ENCODE data around the gene LGR4.
"Not testable (repeated sequence)": the region's sequence is repeated elsewhere in the genome, so short reads cannot be mapped to it uniquely, and the experiment has no call there.

The LGR4 gene

GRCh38 chr11:27459191-27459590 lies 13.4 kb downstream of the LGR4 start:
- no peak for DNase-seq (ENCODE audit: low read depth)

- no peak for DNase-seq (ENCODE audit: low read depth)
Observed at GRCh38 chr11:27458182-27458581, 14.4 kb downstream of the LGR4 start.

GRCh38 chr11:27456795-27457329 lies 15.7 kb downstream of the LGR4 start:
- DNase-seq (ENCODE audit: low read depth), result no peak

- DNase-seq (ENCODE audit: low read depth), result no peak
Observed at GRCh38 chr11:27456140-27456794, 16.3 kb downstream of the LGR4 start.

GRCh38 chr11:27455667-27456066 lies 16.9 kb downstream of the LGR4 start:
- no peak for DNase-seq (ENCODE audit: low read depth)

GRCh38 chr11:27453701-27454100 lies 18.9 kb downstream of the LGR4 start:
- DNase-seq (ENCODE audit: low read depth), result no peak

GRCh38 chr11:27452147-27452546 lies 20.4 kb downstream of the LGR4 start:
- no peak for DNase-seq (ENCODE audit: low read depth)

GRCh38 chr11:27451244-27451965 lies 21.2 kb downstream of the LGR4 start:
- DNase-seq (ENCODE audit: low read depth), result no peak

- DNase-seq (ENCODE audit: low read depth), result not testable (repeated sequence)
Observed at GRCh38 chr11:27448184-27448540, 24.4 kb downstream of the LGR4 start.

GRCh38 chr11:27447288-27448183 lies 25.1 kb downstream of the LGR4 start:
- DNase-seq (ENCODE audit: low read depth), result no peak

- no peak for DNase-seq (ENCODE audit: low read depth)
Observed at GRCh38 chr11:27445625-27446024, 27.0 kb downstream of the LGR4 start.

GRCh38 chr11:27444801-27445215 lies 27.8 kb downstream of the LGR4 start:
- DNase-seq (ENCODE audit: low read depth), result no peak

GRCh38 chr11:27443746-27444507 lies 28.7 kb downstream of the LGR4 start:
- DNase-seq (ENCODE audit: low read depth), result no peak

- no peak for DNase-seq (ENCODE audit: low read depth)
Observed at GRCh38 chr11:27443227-27443626, 29.4 kb downstream of the LGR4 start.

- DNase-seq (ENCODE audit: low read depth), result no peak
Observed at GRCh38 chr11:27440090-27440489, 32.5 kb downstream of the LGR4 start.

- no peak for DNase-seq (ENCODE audit: low read depth)
Observed at GRCh38 chr11:27438595-27438981, 34.0 kb downstream of the LGR4 start.

GRCh38 chr11:27437829-27438594 lies 34.6 kb downstream of the LGR4 start:
- DNase-seq (ENCODE audit: low read depth), result no peak

GRCh38 chr11:27436916-27437315 lies 35.7 kb downstream of the LGR4 start:
- DNase-seq (ENCODE audit: low read depth), result no peak

GRCh38 chr11:27433742-27434141 lies 38.8 kb downstream of the LGR4 start:
- no peak for DNase-seq (ENCODE audit: low read depth)

GRCh38 chr11:27431808-27432207 lies 40.8 kb downstream of the LGR4 start:
- no peak for DNase-seq (ENCODE audit: low read depth)

- no peak for DNase-seq (ENCODE audit: low read depth)
Observed at GRCh38 chr11:27429761-27430393, 42.7 kb downstream of the LGR4 start.

All from stimulated activated CD8-positive, alpha-beta memory T cell treated with anti-CD3 and anti-CD28 coated beads, Interleukin-15, amount 100 ng/mL, for 1 hour (primary cell).